Stimulated activated naive B cell treated with anti-CD40 and anti-IgM and Interleukin-4, amounts not matched to agents 10 μg/mL and 1 μg/mL and 100 μg/mL, for 72 hours (primary cell): ENCODE results near the gene DLEU7.

ENCODE experiments used
- ATAC-seq, 2 donors: fragments of 150-1000 bp; cut with Tn5 transposase; replicated peaks; 2 replicates each; pipeline ENCODE4 v1.10.0; 2021; ENCODE audit warnings: moderate library complexity in 1 of 2
- DNase-seq: peaks from one replicate; pipeline ENCODE4 v3.0.0; 2021
- H3K27ac Mint-ChIP-seq: one replicate; pipeline ENCODE4 v1.8.0; 2022; ENCODE audit warnings: mild to moderate bottlenecking, mixed read lengths
- H3K27me3 Mint-ChIP-seq, 2 donors: one replicate each; pipeline ENCODE4 v1.8.0; 2022; ENCODE audit warnings: mixed read lengths in 2 of 2
- H3K36me3 Mint-ChIP-seq, 2 donors: one replicate each; pipeline ENCODE4 v1.8.0; 2022; ENCODE audit warnings: mixed read lengths in 2 of 2, mild to moderate bottlenecking in 1 of 2
- H3K4me1 Mint-ChIP-seq, 2 donors: one replicate each; pipeline ENCODE4 v1.8.0; 2022; ENCODE audit warnings: mixed read lengths in 2 of 2, mild to moderate bottlenecking in 1 of 2
- H3K4me3 Mint-ChIP-seq, 2 donors: one replicate each; pipeline ENCODE4 v1.8.0; 2022; ENCODE audit warnings: mild to moderate bottlenecking in 2 of 2, mixed read lengths in 2 of 2, moderate library complexity in 1 of 2
- H3K9me3 Mint-ChIP-seq, 2 donors: one replicate each; pipeline ENCODE4 v1.8.0; 2022; ENCODE audit warnings: mixed read lengths in 2 of 2, mild to moderate bottlenecking in 1 of 2

The DLEU7 gene

DNA sequence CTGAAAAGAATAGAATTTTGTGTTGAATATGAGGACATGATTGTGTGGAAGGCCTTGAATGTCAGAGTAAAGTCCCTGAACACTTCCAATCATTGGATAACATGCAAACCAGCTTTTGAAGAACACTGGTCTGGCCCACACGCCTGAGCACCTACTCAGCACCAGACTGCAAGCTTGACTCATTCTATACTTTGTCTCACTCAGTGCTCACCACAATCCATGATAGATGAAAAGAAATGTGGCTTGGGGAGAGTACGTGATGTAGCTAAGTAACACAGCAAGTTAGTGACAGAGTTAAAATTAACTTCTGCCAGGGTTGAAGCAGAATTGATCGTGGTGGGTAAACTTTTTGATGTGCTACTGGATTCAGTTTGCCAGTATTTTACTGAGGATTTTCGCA is 12.0 kb downstream of the DLEU7 start:
- Mint-ChIP-seq H3K27me3 (no peaks in the 10 kb centered on the region), H3K27ac (no peak overlapping the region), H3K4me1 (no peaks in the 10 kb centered on the region), H3K4me3 (no peak overlapping the region), H3K9me3 (peaks cover 4 to 5% of the 10 kb centered on the region in 2 donors), H3K36me3 (peaks cover 7 to 10% of the 10 kb centered on the region in 2 donors)
- DNase-seq = no peak
- peak in 1 of 2 donors; percentile 57 for ATAC-seq

- no peaks in the 10 kb centered on the region for H3K4me1 Mint-ChIP-seq
- peaks cover 7 to 10% of the 10 kb centered on the region in 2 donors for H3K36me3 Mint-ChIP-seq
- H3K4me3 Mint-ChIP-seq = no peak overlapping the region
- no peaks in the 10 kb centered on the region for H3K27me3 Mint-ChIP-seq
- DNase-seq = no peak
- no peak for ATAC-seq
- no peak overlapping the region for H3K27ac Mint-ChIP-seq
- peaks cover 4 to 5% of the 10 kb centered on the region in 2 donors for H3K9me3 Mint-ChIP-seq
Observed at GRCh38 chr13:50829896-50830295, 13.6 kb downstream of the DLEU7 start.

- no peak for ATAC-seq
- no peak for DNase-seq
- Mint-ChIP-seq H3K4me1 (no peaks in the 10 kb centered on the region), H3K27me3 (no peaks in the 10 kb centered on the region), H3K4me3 (no peak overlapping the region), H3K27ac (no peak overlapping the region), H3K9me3 (peaks cover 1 to 4% of the 10 kb centered on the region in 2 donors), H3K36me3 (peaks cover 4 to 8% of the 10 kb centered on the region in 2 donors)
Observed at GRCh38 chr13:50829226-50829625, 14.3 kb downstream of the DLEU7 start.

- H3K27me3 Mint-ChIP-seq = no peaks in the 10 kb centered on the region
- DNase-seq = no peak
- no peaks in the 10 kb centered on the region for H3K9me3 Mint-ChIP-seq
- H3K4me1 Mint-ChIP-seq = no peaks in the 10 kb centered on the region
- no peak for ATAC-seq
- H3K4me3 Mint-ChIP-seq = no peak overlapping the region
- H3K36me3 Mint-ChIP-seq = no peaks in the 10 kb centered on the region
- no peak overlapping the region for H3K27ac Mint-ChIP-seq
Observed at GRCh38 chr13:50826035-50826434, 17.5 kb downstream of the DLEU7 start.

- H3K36me3 Mint-ChIP-seq = peaks cover 0 to 2% of the 10 kb centered on the region in 2 donors
- peaks cover 25 to 48% of the 10 kb centered on the region in 2 donors for H3K4me1 Mint-ChIP-seq
- no peaks in the 10 kb centered on the region for H3K27me3 Mint-ChIP-seq
- no peak for DNase-seq
- no peaks in the 10 kb centered on the region for H3K9me3 Mint-ChIP-seq
- no peak overlapping the region for H3K27ac Mint-ChIP-seq
- peak overlapping the region in 1 of 2 donors; percentile 19 for H3K4me3 Mint-ChIP-seq
- peak; percentile 51 to 59 for ATAC-seq
Observed at GRCh38 chr13:50812242-50812641, 31.2 kb downstream of the DLEU7 start.

DNA sequence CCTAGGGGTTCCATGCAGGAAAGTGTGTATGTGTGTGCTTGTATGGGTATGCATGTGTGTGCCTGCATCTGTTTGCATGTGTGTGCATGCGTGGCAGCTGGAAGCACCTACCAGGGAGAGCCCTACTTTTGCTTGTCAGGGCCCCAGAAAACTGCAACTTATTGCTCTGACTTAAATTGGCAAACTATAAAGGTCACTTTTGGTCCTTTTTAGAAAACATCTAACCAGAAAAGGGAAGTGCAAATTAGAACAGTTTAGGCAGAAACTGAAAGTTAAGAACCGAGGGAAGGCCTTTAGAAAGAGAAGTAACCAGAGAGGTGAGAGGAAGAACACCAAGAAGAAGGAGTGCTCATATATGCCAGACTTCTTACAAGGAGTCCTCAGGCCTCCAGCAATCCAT is 32.5 kb downstream of the DLEU7 start:
- Mint-ChIP-seq H3K27me3 (no peaks in the 10 kb centered on the region), H3K36me3 (peaks cover 0 to 2% of the 10 kb centered on the region in 2 donors), H3K4me1 (peaks cover 26 to 50% of the 10 kb centered on the region in 2 donors), H3K27ac (peak overlapping the region; percentile 91), H3K9me3 (peaks cover 0 to under 1% of the 10 kb centered on the region in 2 donors), H3K4me3 (peak overlapping the region; percentile 56 to 57)
- ATAC-seq = peak; percentile 92 to 93
- DNase-seq = peak; percentile 42

DNA sequence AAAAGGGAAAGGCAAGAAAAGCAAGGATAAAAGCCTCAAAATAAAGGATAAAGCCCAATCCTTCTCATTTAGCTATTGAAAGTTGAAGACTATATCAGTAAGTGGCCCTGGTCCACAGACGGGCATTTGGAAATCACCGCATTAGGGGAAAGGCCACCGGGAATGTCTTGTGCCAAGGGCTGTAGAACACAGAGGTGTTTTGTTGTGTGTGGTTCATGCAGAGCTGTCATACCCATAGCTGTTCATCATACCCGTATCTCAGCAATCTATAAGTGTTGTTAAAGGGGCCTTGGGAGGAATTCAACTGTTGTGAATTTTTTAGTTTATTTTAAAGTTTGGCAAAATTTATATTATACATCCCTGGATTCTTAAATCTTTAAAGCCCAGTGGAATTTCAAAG is 33.0 kb downstream of the DLEU7 start:
- Mint-ChIP-seq H3K4me1 (peaks cover 26 to 50% of the 10 kb centered on the region in 2 donors), H3K4me3 (peak overlapping the region; percentile 56 to 57), H3K9me3 (peaks cover 2 to 3% of the 10 kb centered on the region in 2 donors), H3K27me3 (no peaks in the 10 kb centered on the region), H3K36me3 (peaks cover 2 to 5% of the 10 kb centered on the region in 2 donors), H3K27ac (peak overlapping the region; percentile 91)
- DNase-seq (no peak), ATAC-seq (peak; percentile 38 to 45)

GRCh38 chr13:50809133-50810090 is 34.1 kb downstream of the DLEU7 start:
- H3K4me1 Mint-ChIP-seq = peaks cover 26 to 50% of the 10 kb centered on the region in 2 donors
- no peak overlapping the region for H3K4me3 Mint-ChIP-seq
- H3K9me3 Mint-ChIP-seq = peaks cover 3 to 4% of the 10 kb centered on the region in 2 donors
- no peak for ATAC-seq
- no peaks in the 10 kb centered on the region for H3K27me3 Mint-ChIP-seq
- H3K36me3 Mint-ChIP-seq = peaks cover 4 to 5% of the 10 kb centered on the region in 2 donors
- peak overlapping the region; percentile 47 for H3K27ac Mint-ChIP-seq
- DNase-seq = no peak

- Mint-ChIP-seq H3K4me3 (no peak overlapping the region), H3K27me3 (no peaks in the 10 kb centered on the region)
- DNase-seq = no peak
Observed at GRCh38 chr13:50805805-50806204, 37.7 kb downstream of the DLEU7 start.

GRCh38 chr13:50801087-50801931 is 42.2 kb downstream of the DLEU7 start:
- ATAC-seq (peak; percentile 79 to 82), DNase-seq (peak; percentile 82)
- peaks cover 35 to 55% of the 10 kb centered on the region in 2 donors for H3K4me1 Mint-ChIP-seq
- peaks cover 9 to 10% of the 10 kb centered on the region in 2 donors for H3K9me3 Mint-ChIP-seq
- peak overlapping the region; percentile 34 to 75 for H3K4me3 Mint-ChIP-seq
- H3K36me3 Mint-ChIP-seq = peaks cover 6 to 10% of the 10 kb centered on the region in 2 donors
- peak overlapping the region; percentile 86 for H3K27ac Mint-ChIP-seq
- no peaks in the 10 kb centered on the region for H3K27me3 Mint-ChIP-seq

More at GRCh38 chr13:50805805-50806204, 37.7 kb downstream of the DLEU7 start:
- no peak for ATAC-seq
- Mint-ChIP-seq H3K36me3 (peaks cover 4 to 5% of the 10 kb centered on the region in 2 donors), H3K4me1 (peaks cover 23 to 50% of the 10 kb centered on the region in 2 donors), H3K9me3 (peaks cover 3 to 4% of the 10 kb centered on the region in 2 donors), H3K27ac (peak overlapping the region; percentile 37)

DNA sequence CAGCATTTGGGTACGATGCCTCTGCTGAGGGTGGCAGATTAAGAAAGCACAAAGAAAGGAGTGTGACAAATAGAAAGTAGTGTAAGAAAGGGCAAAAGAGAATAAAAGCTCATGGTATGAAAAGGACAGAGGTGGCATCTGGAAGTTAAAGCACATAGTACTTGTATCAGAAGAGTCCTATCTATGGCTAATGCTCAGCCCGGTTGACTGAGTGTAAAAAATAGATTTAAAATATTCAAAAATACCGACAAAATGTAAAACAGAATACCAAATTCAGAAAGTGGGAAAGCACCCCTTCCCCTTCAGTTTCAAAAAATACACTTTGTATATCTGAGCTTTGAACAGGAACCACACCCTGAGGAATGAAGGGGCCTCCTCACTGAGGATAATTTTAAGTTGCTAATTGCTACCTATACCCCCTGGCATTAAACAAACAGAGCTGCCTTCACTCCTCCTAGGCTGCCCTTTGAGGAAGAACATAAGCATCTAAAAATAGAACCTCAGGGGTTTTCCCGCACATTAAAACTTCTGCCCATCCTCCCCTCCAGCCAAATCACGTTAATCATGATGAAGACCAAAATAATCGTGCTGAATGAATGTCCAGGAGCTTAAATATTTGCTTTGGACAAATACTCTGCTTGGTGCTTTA is 43.3 kb downstream of the DLEU7 start:
- ATAC-seq = peak; percentile 81 to 88
- Mint-ChIP-seq H3K4me1 (peaks cover 35 to 55% of the 10 kb centered on the region in 2 donors), H3K27ac (peak overlapping the region; percentile 86), H3K4me3 (peak overlapping the region; percentile 34 to 65), H3K36me3 (peaks cover 3 to 7% of the 10 kb centered on the region in 2 donors), H3K27me3 (no peaks in the 10 kb centered on the region), H3K9me3 (peaks cover 6% of the 10 kb centered on the region in 2 donors)
- DNase-seq = peak; percentile 41

DNA sequence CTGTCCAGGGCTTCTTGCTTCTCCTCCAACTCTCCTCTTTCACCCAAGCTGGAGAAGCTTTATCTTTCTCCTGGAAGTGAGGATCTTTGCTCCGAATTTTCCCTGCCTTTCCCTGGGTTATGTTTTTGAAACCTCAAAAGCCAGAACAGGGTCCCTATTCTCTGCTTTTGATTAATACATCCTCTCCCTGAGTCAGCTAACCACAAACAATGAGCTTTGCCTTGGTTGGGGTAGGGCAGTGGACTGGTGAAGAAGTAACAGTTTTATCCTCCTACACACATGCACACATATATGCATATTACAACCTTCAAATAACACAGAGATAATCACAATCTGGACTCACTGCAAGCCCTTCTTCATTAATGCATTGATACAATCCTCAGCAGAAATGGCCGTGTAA is 44.6 kb downstream of the DLEU7 start:
- H3K27ac Mint-ChIP-seq = no peak overlapping the region
- peaks cover 3 to 7% of the 10 kb centered on the region in 2 donors for H3K36me3 Mint-ChIP-seq
- H3K27me3 Mint-ChIP-seq = no peaks in the 10 kb centered on the region
- peak overlapping the region in 1 of 2 donors; percentile 60 for H3K4me3 Mint-ChIP-seq
- H3K9me3 Mint-ChIP-seq = peaks cover 6% of the 10 kb centered on the region in 2 donors
- peak; percentile 20 to 31 for ATAC-seq
- peaks cover 35 to 63% of the 10 kb centered on the region in 2 donors for H3K4me1 Mint-ChIP-seq
- DNase-seq = no peak

GRCh38 chr13:50797091-50797490 is 46.4 kb downstream of the DLEU7 start:
- peaks cover 9 to 10% of the 10 kb centered on the region in 2 donors for H3K9me3 Mint-ChIP-seq
- DNase-seq = no peak
- H3K36me3 Mint-ChIP-seq = peaks cover 5 to 7% of the 10 kb centered on the region in 2 donors
- peaks cover 35 to 77% of the 10 kb centered on the region in 2 donors for H3K4me1 Mint-ChIP-seq
- no peaks in the 10 kb centered on the region for H3K27me3 Mint-ChIP-seq
- no peak overlapping the region for H3K4me3 Mint-ChIP-seq
- ATAC-seq = no peak
- H3K27ac Mint-ChIP-seq = no peak overlapping the region
